GM10266 (cell line): Measurements from ENCODE around the gene TICRR.

Experiments
- DNase-seq: peaks from one replicate; pipeline ENCODE4 v3.0.0; 2012; ENCODE audit errors: extremely low spot score
- TF ChIP-seq, protein P1 (sequence below): IDR thresholded peaks from 2 replicates; pipeline ENCODE4 v1.5.1; 2012; ENCODE audit warnings: mild to moderate bottlenecking, low read depth; ENCODE audit not compliant: control insufficient read depth, insufficient read depth; ENCODE audit errors: missing control alignments

Gene TICRR

GRCh38 chr15:89554247-89554646, 21.0 kb upstream of the TICRR start:
- TF ChIP-seq, protein P1, sequence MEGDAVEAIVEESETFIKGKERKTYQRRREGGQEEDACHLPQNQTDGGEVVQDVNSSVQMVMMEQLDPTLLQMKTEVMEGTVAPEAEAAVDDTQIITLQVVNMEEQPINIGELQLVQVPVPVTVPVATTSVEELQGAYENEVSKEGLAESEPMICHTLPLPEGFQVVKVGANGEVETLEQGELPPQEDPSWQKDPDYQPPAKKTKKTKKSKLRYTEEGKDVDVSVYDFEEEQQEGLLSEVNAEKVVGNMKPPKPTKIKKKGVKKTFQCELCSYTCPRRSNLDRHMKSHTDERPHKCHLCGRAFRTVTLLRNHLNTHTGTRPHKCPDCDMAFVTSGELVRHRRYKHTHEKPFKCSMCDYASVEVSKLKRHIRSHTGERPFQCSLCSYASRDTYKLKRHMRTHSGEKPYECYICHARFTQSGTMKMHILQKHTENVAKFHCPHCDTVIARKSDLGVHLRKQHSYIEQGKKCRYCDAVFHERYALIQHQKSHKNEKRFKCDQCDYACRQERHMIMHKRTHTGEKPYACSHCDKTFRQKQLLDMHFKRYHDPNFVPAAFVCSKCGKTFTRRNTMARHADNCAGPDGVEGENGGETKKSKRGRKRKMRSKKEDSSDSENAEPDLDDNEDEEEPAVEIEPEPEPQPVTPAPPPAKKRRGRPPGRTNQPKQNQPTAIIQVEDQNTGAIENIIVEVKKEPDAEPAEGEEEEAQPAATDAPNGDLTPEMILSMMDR: no peak
- DNase-seq: no peak

- no peak for DNase-seq
- TF ChIP-seq, protein P1: no peak
These were observed 19.5 kb upstream of the TICRR start for GRCh38 chr15:89555768-89556167.

- DNase-seq: peak; percentile 33
- TF ChIP-seq, protein P1: peak; percentile 76
These were observed 18.6 kb upstream of the TICRR start for GRCh38 chr15:89556413-89557262.

GRCh38 chr15:89559769-89560264, 15.5 kb upstream of the TICRR start:
- TF ChIP-seq, protein P1: no peak
- DNase-seq: no peak

- TF ChIP-seq, protein P1: no peak
- no peak for DNase-seq
These were observed 9.1 kb upstream of the TICRR start for GRCh38 chr15:89566181-89566580.

- TF ChIP-seq, protein P1: no peak
- DNase-seq: no peak
These were observed 8.5 kb upstream of the TICRR start for GRCh38 chr15:89566621-89567294.
